Measurements from ENCODE around the gene SEMA3E. TPM values are rescaled to one million over a fixed set of nuclear protein-coding genes. Genes with fewer than 3 reads are reported as not detected.
"Not testable (repeated sequence)": the region's sequence is repeated elsewhere in the genome, so short reads cannot be mapped to it uniquely, and the experiment has no call there.

SEMA3E gene
- total RNA-seq, 1 donor from 2014 or later: not detected

DNA sequence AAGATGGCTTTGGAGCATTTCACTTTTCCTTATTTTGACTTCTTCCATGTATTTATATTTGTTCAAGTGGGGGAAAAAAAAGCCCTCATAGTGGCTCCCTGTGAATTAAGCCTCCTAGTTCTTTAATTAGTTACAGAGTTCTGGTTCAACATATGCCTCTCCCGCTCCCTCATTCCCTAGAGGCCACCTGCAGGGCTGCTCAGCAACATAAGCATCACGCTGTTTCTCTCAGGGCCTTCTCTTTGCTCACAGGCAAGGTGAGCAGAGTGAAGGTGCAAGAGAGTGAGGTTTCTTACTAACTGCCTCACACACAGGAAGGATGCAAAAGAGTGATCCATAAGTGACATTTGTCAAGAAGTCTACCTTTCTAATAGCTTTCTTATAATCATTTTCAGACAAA lies 196.7 kb downstream of the SEMA3E start:
- DNase-seq (ENCODE audit: low read depth, low spot score): no peak

DNA sequence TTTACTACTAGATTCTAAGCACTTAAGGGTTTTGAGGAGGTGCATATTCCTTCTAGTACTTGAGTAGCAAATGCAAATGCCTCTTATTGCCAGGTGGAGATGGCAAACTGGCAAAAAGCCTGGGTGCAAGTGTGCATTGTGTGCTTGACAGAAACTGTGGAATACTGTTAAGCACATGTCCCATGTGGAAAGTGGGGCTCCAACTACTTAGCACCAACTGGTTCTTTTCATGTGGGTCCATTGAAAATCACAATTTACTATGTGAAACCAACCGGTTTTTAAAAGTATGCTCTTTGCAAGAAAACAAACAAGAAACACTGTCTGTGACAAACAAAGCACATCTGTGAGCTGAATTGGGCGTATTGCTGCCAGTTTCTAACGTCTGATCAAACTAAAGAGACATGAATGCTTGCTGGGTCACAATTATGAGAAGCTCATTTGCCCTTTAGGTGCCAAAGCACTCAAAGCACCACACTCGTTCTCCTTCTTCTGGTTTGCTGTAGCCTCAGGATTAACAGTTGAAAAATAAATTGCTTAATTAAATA lies 197.4 kb downstream of the SEMA3E start:
- DNase-seq (ENCODE audit: low read depth, low spot score): no peak

DNA sequence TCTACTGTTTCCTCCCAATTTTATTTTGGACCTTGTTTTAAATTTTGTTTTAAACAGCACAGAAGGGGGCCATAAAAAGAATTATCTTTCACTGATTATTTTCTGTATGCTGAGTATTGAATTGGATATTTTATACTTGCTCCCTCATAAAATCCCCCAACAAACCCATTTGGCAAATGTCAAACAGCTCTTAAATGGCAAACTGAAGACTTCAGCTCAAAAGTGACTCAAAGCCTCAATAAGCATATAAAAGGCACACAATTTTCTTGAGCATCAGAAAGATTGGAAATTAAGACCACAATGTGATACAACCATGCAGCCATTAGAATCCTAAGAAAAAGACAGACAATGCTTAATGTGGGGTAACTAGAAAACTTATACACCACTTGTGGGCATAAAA lies 199.2 kb downstream of the SEMA3E start:
- DNase-seq (ENCODE audit: low read depth, low spot score): no peak

DNA sequence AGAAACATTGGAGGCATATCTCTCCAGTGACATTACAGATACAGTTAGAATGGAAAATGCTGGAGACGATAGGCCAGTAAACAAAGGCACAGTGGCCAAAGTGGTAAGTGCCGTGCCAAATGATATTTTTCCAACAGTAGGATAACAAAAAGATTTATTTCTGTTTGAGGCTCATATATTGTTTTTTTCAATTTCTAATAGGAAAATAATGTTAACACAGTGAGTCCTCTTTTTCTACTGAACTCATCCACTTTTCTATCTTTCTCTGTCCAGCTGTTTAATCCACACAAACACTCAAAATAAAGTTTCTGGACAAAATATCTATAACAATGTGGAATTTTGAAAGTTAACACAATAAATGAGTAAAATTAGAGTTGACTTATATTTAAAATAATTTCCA lies 201.3 kb downstream of the SEMA3E start:
- DNase-seq (ENCODE audit: low read depth, low spot score): no peak

DNA sequence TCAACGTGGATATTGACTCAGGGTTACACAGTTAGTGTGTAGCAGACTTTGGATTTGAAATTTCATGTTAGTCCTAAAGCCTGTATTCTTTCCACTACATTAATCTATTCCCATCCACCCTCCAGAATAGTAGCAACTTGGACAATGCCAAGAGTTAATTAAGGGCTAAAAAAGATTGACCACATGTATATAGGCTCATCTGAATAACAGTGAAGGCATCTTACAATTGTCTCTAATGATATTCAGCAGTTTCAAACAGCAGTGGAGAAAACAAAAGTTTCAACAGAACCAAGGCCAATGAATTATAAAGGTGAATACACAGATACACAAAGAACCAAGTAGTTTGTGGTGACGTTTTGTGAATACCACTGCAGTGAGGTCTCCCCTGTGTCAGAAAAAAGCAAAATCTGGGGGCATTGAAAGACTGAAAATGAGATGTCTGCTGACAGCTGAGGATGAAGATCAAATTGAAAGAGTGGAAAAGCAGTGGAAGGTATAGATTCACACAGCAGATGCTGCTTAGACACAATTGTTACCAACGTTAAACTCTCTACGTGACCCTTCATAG lies 202.8 kb downstream of the SEMA3E start:
- no peak for DNase-seq (ENCODE audit: low read depth, low spot score)

DNA sequence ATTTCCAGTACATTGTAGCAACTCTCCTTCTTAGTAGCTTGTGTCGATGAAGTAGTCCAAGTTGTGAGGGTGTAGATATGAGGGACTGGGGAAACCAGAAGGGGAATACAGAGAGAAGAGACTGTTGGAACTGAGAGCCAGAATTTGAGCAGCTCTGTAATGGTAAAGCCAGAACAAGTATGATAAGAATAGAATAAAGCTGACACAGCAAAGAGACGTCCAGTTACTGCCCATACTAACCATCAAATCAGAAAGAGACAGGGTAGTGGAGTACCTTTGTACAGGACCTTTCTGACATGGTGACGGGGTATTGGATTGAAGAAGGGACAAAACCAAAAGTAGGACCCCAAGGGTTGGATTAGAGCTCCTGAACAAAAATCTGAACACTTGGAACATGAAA lies 206.0 kb downstream of the SEMA3E start:
- no peak for DNase-seq (ENCODE audit: low read depth, low spot score)

DNA sequence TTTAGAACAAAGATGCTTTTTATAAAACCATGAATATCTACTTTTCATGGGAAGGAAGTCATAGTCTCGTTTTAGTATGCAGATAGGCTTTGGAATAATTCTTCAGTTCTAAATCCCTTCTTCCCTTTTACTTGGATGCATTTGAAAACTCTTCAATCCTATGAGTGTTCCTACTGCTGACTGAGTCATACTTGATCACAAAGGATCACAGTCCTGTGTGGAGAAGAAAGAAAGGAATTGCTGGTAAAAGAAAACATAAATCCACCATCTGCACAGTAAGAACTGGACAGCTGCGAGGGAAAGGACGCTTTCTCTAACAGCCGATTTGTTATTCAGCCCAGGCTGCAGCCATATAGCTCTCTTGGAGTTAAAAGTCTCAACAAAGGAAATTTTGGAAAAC lies 209.9 kb downstream of the SEMA3E start:
- no peak for DNase-seq (ENCODE audit: low read depth, low spot score)

DNA sequence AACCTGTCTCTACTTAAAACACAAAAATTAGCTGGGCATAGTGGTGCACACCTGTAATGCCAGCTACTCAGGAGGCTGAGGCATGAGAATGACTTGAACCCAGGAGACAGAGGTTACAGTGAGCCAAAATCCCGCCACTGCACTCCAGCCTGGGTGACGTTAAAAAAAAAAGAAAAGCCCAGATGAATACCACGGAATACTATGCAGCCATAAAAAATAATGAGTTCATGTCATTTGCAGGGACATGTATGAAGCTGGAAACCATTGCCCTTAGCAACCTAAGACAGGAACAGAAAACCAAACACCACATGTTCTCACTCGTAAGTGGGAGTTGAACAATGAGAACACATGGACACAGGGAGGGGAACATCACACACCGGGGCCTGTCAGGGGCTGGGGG lies 218.7 kb downstream of the SEMA3E start:
- DNase-seq (ENCODE audit: low read depth, low spot score): not testable (repeated sequence)

DNA sequence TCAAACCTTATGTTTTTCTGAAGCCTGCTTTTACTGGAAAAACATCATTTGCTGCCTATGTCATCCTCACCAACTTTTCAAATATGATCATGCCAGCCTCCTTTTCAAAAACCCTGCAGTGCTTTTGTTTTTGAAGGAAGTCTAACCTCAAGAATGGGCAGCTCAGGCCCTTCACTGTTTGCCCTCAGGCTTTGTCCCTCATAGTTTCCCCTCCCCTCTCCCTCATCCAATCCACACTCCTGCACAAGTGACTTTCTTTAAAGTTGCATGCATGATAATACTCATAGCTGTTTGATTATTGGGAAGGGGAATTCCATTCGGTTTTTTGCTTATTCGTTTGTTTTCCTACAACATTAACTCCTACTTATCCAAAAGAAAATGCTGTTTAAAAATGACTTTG lies 219.4 kb downstream of the SEMA3E start:
- no peak for DNase-seq (ENCODE audit: low read depth, low spot score)

DNA sequence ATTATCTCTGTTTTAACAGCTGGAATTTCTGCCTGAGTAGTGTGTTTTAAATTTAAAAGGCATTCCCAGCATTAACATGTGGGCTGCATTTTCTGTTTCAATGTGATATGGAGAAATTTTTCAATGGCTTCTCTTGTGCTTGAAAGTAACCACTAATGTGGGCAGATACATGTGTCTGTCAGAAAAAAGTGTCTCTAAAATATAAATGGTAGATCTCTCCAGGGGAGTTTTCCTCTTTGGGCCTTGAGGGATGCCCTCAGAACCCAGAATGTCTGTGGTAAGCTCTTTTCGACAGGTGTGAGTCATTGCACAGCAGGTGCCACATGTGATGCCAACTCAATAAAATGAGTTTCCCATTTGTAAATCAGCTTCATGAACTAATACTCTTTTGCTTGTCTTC lies 221.1 kb downstream of the SEMA3E start:
- no peak for DNase-seq (ENCODE audit: low read depth, low spot score)

DNA sequence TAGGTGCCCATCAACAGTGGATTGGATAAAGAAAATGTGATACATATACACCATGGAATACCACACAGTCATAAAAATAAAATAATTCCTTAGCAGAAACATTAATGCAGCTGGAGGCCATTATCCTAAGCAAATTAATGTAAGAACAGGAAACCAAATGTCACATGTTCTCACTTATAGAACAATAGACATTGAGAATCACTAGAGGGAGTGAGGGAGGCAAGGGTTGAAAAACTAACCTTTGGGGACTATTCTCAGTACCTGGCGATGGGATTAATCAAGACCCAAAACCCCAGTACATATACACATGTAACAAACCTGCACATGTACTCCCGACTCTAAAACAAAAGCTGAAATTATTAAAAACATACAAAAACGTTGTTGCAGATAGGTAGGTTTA lies 222.6 kb downstream of the SEMA3E start:
- DNase-seq (ENCODE audit: low read depth, low spot score): no peak

DNA sequence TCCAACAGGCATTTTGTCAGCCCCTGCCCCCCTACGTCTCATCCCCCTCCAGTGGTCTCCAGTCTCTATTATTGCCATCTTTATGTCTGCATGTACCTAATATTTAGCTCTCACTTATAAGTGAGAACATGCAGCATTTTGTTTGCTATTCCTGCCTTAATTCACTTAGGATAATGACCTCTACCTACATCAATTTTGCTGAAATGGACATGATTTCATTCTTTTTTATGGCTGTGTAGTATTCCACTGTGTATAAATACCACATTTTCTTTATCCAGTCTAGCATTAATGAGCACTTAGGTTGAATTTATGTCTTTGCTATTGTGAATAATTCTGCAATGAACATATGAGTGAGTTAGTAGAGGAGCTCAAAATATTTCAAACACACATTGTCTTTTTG lies 229.9 kb downstream of the SEMA3E start:
- DNase-seq (ENCODE audit: low read depth, low spot score): no peak

DNA sequence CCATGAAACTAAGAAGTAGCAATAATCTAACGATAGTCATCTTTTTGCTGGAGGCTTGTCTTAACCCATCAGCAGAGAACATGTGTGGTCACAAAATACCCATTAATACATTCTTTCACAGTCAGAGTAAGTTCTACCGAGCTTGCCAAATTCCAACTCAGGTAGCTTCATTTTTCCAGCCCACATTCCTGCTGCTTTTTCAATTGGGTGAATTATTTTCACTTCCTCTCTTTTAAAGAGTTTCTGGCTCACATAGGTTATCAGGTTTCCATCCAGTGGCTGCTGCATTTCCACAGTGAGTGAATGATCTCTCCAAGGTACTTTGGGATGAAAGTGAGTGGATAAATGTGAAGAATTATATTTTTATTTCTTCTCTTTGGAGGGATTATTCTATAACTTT lies 233.1 kb downstream of the SEMA3E start:
- DNase-seq (ENCODE audit: low read depth, low spot score): no peak

DNA sequence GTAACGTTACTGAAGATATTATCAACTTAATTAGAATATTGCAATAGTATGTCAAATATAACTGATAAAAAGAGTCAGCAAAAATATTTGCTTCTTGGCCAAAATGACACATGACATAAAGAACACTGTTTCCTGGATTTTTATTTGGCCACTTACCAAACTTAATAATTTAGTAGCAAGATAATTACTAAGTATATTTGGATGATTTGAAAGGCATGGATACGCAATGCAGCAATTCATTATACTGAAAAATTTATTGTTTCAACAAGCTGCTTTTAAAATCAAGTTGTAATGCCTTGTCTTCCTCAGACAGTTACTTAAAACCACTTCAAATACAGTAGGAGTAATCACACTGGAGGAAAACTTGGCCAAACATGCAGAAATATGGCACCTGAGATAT lies 234.0 kb downstream of the SEMA3E start:
- DNase-seq (ENCODE audit: low read depth, low spot score): no peak

DNA sequence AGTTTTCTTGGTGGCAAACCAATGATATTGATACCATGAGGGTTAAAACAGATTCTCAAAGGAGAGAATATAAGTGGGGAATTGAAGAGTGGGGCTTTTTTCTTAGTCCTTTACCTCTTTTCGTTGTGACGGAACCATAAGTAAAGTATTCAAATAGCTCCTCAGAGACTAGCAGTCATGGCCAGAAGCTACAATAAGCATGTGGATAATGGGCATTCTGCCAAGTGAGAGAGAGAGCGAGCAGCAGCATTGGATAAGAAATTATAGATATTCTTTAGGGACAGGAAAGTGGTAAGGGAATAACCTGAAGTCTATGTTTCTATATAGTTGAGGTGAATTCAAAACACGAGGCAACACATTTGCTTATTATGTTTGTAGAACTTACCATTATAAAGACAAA lies 235.1 kb downstream of the SEMA3E start:
- DNase-seq (ENCODE audit: low read depth, low spot score): no peak

DNA sequence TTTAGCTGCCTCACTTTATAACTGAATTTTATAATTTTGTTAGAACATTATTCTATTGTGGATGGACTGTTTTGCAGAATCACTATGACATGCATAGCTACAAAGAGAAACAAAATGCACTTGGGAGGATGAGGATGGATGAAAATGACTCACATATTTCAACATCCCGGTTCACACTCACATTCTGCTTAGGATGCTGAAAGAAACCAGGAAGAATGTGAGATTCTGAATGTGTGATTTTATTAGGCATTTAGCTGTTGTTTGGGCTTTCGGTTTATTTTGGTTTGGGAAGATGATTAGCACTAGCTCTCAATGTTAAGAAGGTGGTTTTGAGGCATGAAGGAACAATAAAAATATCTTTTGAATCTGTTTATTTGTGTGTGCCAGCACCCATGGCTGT lies 235.5 kb downstream of the SEMA3E start:
- no peak for DNase-seq (ENCODE audit: low read depth, low spot score)

DNA sequence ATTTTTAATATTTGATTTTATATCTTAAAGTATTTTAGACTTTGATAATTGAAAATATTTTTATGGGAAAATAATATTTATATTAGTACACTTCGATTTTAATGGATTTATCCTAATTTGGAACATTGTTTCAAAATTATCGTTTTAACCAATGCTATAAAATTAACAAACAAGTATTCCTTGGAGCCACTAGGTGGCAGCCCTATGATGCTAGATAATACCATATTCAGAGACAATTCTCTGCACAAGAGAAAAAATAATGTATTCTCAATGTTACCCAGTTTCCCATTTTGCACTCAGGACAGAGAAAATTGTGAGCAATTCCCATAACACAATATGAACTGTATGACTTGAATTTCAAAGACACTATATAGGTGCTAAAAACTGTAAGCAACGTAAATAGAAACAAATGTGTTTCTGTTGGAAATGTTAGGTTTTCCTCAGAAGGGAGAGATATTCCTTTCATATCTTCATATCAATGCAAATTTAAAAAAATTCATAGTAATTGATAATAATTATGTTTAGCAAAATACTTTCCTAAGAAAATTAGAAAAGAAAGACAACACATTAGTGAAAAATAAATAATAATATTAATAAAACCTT lies 237.8 kb downstream of the SEMA3E start:
- peak; percentile 7 for DNase-seq (ENCODE audit: low read depth, low spot score)

DNA sequence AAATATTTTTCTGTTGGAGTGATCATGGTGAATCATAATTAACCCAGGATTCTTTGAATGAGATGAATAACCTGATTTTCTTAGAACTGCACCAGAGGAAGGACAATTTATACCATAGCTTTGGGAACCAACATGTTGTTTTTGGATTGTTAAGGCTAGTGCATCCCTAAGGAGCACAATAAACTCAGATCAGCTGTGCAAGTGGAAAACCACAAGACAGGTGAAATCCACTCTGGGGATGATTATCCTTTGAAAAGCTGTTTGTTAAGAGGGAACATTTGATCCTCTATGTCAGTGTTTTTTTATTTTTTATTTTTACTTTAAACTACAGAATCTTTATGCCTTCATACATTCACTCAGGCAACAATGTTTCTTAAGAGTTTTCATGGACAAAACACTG lies 254.2 kb downstream of the SEMA3E start:
- DNase-seq (ENCODE audit: low read depth, low spot score): no peak

DNA sequence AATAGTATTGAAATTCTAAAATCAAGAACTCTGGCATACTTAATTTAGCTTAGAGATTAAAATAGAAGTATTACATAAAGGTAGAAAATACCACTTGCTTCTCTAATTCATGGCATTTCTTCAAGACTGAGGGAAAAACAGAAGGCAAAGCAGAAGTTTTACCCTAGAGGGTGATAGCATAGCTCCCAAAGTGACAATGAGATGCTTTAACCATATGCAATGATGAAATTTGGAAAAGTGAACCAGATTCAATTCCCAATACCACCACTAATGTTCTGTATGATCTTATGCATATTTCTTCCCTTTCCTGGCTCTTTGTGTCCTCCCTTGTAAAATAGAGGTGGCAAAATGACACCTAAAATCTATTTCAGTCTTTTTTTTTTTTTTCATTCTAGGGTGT lies 260.5 kb downstream of the SEMA3E start:
- no peak for DNase-seq (ENCODE audit: low read depth, low spot score)

DNA sequence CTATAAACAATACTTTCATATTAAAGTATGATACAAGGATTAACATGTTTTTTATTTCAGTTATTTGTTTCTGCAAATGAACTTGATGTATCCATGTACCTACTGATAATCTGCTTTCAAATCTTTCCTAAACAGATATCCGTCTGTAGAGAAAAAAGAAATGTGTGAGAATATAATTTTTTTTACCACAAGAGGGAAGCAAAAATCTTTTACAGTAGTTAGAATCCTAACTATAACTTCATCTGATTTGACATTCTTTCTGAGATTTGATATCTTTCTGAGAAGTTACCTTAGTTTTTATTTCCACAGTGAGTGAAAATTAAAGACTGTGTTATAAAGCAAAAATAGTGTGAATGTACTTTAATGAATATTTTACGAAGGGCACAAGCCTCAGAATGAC lies 282.3 kb downstream of the SEMA3E start:
- DNase-seq (ENCODE audit: low read depth, low spot score): no peak

DNA sequence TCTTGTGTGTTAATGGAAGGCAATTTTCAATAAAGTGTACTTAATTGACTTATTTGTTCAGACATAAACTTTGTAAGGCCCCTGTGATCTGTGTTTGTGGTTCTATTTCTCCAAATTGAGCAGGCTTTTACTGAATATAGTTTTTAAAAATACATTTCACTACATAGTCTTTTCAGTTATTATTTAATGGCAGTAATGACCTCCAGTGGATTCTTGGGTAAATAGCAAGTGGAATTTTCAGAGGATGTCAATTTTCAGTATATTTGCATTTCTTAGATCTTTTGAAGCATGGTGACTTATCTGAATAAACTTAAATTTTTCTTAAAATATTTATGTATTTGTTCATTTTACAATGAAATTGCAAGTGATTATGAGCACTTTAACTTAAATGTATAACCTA lies 283.2 kb downstream of the SEMA3E start:
- DNase-seq (ENCODE audit: low read depth, low spot score): no peak

DNA sequence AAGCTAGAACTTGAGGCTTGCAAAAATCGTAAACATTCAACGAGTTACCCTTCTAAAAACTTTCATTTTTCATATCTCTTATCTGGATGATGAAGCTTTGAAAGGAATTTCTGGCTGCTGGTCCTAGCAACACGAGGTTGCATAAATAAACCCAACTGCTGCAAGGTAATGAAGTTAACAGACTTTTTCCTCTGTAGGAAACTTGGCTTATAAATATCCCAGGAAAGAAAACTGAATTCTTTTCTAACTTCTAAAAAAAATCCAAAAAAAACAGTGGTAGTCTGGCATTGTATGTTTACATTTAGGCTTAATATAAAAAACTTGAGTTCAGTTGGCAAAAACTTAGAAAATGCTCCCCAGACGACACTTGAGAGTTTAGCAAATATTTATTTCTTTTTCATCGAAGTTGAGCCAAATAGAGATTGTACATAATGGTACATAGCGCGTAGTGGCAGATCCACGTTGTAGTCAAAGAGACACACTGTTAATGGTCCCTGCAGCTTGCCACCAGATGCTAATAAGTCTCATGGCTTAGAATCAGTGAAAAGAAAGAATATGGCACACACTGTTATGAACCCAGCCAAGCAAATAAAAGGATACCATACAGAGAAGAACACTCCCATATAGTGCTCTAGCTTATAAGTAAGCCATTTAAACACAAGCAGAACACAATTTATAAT lies 285.9 kb downstream of the SEMA3E start:
- DNase-seq (ENCODE audit: low read depth, low spot score): no peak

DNA sequence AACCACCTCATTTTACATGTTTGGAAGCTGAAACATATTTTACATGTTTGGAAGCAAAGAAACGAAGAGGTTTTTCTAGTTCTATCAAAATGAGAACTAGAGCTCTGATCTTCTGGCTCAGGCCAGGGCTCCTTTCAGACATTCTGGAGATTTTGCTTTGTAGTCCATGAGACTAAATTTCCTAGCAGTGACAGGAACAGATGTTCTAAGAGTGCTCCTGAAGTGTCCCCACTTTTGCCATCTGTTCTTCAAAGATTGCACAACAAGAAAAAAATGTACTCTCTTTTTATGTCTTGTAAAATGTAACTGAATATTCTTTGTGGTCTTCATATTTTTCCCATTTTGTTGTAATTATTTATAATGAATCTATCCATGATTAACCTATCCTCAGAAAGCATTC lies 289.8 kb downstream of the SEMA3E start:
- DNase-seq (ENCODE audit: low read depth, low spot score): no peak
